GM19372 (cell line): Measurements from ENCODE around the gene SIK2.

Experiments used
- ATAC-seq: cut with Tn5 transposase; IDR thresholded peaks from one replicate; pipeline ENCODE4 v1.9.1; 2021; ENCODE audit warnings: mild to moderate bottlenecking, low read depth, moderate library complexity; ENCODE audit not compliant: unreplicated experiment

The SIK2 gene

GRCh38 chr11:111724615-111725129 is 122.4 kb downstream of the SIK2 start:
- ATAC-seq = no peak

DNA sequence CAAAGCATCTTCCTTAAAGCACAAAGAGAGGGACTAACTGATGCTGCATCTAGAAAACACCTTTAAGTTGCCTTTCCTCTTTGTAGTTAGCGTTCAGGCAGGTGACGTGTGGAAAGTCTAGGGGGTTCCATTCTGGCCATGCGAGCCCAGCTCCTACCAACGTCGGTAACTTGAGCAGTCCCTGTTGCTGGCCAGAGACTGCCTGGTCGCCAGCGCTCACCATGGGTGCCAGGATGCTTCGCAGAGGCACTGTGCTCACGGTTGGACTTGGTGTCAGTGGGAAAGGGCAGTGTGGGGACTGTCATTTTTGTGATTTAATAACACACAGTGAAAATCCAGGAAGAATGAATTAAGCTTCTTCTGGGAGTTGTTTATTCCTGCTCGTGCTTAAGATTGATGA is 123.4 kb downstream of the SIK2 start:
- ATAC-seq = no peak

- no peak for ATAC-seq
Measured at GRCh38 chr11:111726301-111726713, 124.1 kb downstream of the SIK2 start.

DNA sequence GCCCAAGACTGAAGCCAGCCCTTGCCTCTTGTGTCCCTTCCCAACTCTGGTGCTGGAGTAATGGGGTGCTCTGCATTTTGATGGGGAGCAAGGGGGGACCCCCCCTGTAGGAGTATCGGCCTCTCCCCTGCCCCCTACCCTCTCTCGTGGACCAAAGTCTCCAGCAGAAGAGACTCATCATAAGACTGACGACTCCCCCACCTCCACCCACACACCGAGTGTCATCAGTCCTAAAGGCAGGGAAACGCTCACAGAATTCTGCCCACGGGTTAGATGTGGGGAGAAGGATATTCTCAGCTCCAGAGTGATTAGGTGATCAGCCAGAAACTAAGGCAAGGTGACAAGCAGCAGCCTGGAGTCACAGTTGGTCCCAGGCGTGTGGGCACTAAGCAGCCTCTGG is 125.2 kb downstream of the SIK2 start:
- ATAC-seq = no peak

DNA sequence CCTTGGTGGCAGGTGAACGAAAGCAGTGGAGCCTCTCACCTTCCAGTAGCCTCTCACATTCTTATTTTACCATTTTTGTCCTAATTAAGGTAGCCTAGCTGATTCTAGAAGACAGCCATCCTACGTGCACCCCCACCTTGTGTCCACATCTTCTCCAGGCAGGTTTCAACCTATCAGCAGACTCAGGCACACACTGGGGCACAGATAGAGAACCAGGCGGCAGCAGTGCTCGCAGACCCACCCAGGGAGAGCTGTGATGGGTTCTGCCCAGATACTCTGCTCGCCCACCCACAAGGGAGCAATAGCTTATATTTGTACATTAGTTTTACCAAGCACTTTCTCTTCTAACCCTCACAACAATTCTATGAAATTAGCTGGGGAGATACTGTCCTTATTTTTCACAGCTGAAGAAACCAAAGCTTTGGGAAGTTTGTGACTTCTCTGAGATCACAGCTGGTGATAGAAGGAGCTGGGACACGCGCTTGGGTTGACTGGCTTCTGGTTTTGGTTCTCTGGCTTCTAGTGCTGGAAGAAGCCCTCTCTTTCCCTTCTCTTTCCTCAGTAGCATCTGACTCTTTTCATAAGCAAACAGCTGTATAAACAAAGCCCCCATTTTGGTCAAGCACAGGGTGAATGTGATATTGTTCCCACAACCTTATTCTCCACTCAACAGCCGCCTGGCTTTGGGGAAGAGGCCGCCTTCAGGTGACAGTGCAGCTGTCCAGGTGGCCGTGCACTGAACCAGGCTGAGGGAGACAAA is 127.0 kb downstream of the SIK2 start:
- ATAC-seq = no peak

GRCh38 chr11:111729831-111730311 is 127.6 kb downstream of the SIK2 start:
- ATAC-seq = no peak

GRCh38 chr11:111730871-111731591 is 128.8 kb downstream of the SIK2 start:
- no peak for ATAC-seq

DNA sequence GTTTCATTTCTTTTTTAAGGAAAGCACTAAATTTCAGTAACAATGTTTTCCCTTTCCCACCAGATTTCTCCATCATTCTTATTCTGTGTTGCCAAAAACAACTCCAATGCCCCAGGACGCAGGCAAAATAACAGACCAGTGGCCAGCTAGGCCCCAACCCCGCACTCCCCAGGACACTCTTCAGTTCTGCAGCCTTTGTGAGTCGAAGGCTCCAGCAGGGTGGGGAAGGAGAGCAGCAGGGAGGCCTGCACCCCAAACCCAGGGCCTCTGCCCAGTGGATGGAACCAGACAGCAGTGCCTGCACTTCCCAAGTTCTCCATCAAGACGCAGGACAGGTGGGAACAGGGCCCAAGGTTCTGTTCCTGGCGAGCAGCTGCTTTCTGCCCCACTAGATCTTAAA is 129.6 kb downstream of the SIK2 start:
- no peak for ATAC-seq

DNA sequence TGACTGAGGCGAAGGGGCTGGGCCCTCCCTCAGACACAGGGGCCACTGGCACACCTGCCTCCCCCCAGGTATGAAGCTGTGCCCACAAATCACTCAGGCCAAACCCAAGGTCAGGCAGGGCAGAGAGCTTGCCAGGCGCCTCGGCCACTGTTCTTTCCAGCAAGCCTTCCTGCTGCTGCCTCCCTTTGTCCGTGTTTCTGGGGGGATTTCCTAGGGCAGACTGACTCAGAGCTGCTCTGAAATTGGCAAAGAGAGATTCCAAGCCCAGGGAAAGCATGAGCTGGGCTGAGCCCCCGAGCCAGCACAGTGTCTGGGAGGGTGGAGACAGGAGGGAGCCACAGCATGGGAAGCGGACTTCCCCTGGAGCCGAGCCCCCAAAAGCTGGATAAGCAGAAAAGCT is 130.8 kb downstream of the SIK2 start:
- ATAC-seq = no peak

- no peak for ATAC-seq
Measured at GRCh38 chr11:111733611-111734088, 131.4 kb downstream of the SIK2 start.

DNA sequence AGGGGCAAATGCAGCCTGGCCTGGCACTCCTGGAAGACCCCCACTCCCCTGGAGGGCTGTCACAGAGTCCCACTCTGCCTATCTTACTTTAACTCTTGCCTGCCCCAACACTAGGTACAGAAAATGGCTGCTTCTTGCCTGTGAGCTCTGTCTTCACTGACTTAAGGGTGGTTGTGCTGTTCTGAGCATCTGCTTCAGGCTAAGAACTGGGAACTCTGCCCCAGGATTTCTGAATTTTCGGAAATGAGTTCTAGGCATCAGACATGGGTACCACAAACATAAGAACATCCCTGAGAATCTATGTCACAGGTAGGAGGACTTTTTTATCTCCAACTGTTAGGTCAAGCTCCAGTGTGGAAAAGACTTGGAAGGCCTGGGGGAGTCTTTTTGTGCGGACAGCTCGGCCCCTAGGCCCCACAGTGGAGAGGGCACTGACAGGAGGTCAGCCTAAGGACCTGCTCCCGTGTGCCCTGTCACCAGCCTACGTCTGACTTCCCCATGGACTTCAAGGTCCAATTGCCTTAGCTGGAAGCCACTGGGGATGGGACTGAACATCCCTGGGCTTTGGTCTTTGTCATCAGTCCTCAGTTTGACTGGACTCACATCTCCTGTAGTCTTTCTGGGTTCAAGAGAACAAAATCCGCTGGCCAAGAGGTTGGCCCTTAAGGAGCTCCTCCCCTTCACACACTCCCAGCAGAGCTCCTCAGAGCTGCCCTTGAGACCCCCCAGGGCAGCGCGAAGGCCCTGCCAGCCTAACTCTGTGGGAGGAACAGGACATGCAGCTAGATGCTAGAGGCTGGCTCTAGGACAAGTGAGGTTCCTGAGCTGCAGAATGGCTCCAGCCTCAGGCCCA is 132.1 kb downstream of the SIK2 start:
- ATAC-seq = no peak

DNA sequence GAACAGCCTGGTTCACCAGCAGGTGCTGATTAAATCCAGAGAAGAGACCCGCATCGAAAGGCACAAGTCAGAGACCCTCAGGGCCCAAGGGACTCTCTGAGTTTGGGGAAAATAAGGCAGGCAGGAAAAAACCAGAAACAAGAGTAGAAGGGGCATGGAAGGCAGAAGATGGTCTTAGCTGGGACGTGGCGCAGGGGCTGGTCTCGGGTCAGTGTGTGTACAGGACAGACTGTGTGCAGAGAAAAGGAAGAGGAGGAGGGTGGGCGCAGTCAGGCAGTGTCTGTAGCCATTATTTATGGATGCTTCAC is 132.7 kb downstream of the SIK2 start:
- ATAC-seq = no peak

GRCh38 chr11:111735262-111736116 is 133.2 kb downstream of the SIK2 start:
- no peak for ATAC-seq

DNA sequence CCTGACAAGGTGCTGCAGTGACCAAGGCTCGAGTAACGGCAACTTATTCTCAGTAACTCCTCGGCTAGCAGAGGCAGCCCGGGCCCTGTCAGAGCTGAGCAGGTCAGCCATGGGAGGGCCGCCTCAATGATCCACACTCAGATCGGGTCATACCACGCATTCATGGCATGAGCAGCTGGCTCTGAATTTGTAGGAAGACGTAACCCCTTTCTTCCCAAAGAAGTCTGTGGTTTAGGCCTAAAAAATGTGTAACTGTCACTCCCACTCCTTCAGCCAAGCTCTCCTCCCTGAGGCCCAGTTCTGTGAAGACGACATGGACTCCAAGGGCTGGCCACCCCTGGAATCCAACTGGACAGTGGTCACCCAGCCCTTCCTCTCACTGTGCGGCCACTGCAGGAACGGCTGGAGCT is 133.9 kb downstream of the SIK2 start:
- no peak for ATAC-seq

GRCh38 chr11:111736621-111737443 is 134.6 kb downstream of the SIK2 start:
- no peak for ATAC-seq

DNA sequence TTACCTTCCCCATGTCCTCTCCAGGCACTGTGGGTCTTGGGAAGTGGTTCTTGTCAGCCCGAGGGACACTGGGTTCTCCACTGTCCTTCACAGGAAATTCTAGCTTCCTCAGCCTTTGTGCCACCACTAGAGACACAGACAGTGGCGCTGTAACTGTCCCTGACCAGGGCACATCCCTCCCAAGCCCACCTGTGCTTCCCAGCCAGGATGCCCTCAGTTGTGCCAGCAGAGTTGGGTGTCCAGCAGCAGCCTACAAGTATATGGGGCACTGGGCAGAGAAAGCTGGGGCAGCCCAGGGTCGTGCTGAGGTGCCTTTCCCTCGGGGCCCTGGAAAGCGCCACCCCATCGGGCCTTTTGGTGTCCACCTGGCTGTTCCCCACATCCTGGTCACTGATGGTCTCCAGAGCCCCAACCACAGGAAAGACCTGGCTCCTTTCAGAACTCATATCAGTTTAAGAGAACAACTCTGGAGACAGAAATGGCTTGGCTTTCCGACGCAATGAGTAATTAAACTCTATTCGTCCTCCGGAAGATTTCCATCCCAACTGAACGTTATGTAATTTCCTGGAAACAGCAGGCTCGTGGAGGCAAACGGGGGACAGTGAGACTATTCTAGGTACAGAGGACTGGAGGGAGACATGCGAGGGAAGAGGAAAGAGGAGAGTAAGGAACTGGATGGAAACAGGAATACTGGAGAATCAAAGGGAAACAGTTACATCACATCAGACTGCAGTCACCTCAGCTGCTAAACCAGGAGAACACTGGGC is 135.4 kb downstream of the SIK2 start:
- no peak for ATAC-seq

DNA sequence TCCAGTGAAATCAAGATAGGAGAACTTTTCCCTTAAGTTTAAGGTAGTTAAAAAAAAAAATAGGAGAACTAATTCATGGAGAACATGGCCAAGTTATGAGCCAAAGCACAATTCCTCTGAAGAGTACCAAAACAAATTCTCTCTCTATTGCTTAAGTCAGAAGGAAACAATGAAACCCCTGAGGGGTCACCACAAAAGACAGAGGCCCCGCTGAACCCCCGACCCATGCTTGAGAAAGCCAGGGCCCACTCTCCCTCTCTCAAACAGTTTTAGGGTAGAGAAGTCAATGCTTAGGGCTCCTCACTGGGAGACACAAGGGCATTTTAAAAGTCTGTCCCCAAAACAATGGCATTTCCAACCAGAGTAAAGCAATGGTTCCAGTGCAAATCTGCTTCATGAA is 137.1 kb downstream of the SIK2 start:
- no peak for ATAC-seq

GRCh38 chr11:111741751-111742150 is 139.5 kb downstream of the SIK2 start:
- no peak for ATAC-seq
